HepG2 (cell line): ENCODE results near the gene IGSF21.

Experiments
- EZH2 ChIP-seq: conservative IDR thresholded peaks from 2 replicates; pipeline ENCODE4 v1.6.1; 2012; ENCODE audit warnings: mild to moderate bottlenecking, low read depth, low read length, moderate library complexity
- MBNL3 ChIP-seq: fragments of 250-450 bp; sonication (Bioruptor Pico); conservative IDR thresholded peaks from 2 replicates; pipeline ENCODE4 v1.8.0; 2022; ENCODE audit warnings: mild to moderate bottlenecking, inconsistent platforms
- PHF20 ChIP-seq: sonication (generic); formaldehyde crosslinking; IDR thresholded peaks from 2 replicates; pipeline ENCODE4 v1.5.0; 2020; ENCODE audit warnings: mild to moderate bottlenecking, missing genetic modification reagents
- POLR2A ChIP-seq, 2 experiments: IDR thresholded peaks; 2 replicates each; pipeline ENCODE4 v1.6.1; 2011; ENCODE audit warnings: low read depth in 2 of 2, low read length in 2 of 2, mild to moderate bottlenecking in 1 of 2, moderate library complexity in 1 of 2; ENCODE audit not compliant: insufficient read depth in 1 of 2
- POLR2AphosphoS5 ChIP-seq: IDR thresholded peaks from 2 replicates; pipeline ENCODE4 v1.6.1; 2012; ENCODE audit warnings: low read depth, low read length
- RAD21 ChIP-seq: fragments of 450-650 bp; formaldehyde crosslinking; IDR thresholded peaks from 2 replicates; pipeline ENCODE4 v1.5.0; 2020; ENCODE audit warnings: mild to moderate bottlenecking
- SIN3A ChIP-seq: IDR thresholded peaks from 2 replicates; pipeline ENCODE4 v1.6.1; 2011; ENCODE audit warnings: low read depth, mild to moderate bottlenecking, control low read depth, low read length, borderline replicate concordance
- SMC3 ChIP-seq: IDR thresholded peaks from 2 replicates; pipeline ENCODE4 v1.6.1; 2011; ENCODE audit warnings: low read length, improper control_type of control experiment
- ZFP90 ChIP-seq: sonication (generic); formaldehyde crosslinking; IDR thresholded peaks from 2 replicates; pipeline ENCODE4 v1.8.0; 2022; ENCODE audit warnings: missing genetic modification reagents, mild to moderate bottlenecking, inconsistent platforms, borderline replicate concordance
- ZNF256 ChIP-seq: sonication (generic); formaldehyde crosslinking; conservative IDR thresholded peaks from 2 replicates; pipeline ENCODE4 v1.4.0; 2020; ENCODE audit warnings: missing genetic modification reagents
- ZNF564 ChIP-seq: sonication (generic); formaldehyde crosslinking; IDR thresholded peaks from 2 replicates; pipeline ENCODE4 v1.8.1; 2023; ENCODE audit warnings: mild to moderate bottlenecking, missing genetic modification reagents
- ZNF879 ChIP-seq: sonication (generic); formaldehyde crosslinking; IDR thresholded peaks from 2 replicates; pipeline ENCODE4 v1.8.1; 2023; ENCODE audit warnings: missing genetic modification reagents
- TF ChIP-seq, protein P1 (sequence below): sonication (generic); formaldehyde crosslinking; IDR thresholded peaks from 2 replicates; pipeline ENCODE4 v1.4.0; 2020; ENCODE audit warnings: missing genetic modification reagents, borderline replicate concordance

DNA sequence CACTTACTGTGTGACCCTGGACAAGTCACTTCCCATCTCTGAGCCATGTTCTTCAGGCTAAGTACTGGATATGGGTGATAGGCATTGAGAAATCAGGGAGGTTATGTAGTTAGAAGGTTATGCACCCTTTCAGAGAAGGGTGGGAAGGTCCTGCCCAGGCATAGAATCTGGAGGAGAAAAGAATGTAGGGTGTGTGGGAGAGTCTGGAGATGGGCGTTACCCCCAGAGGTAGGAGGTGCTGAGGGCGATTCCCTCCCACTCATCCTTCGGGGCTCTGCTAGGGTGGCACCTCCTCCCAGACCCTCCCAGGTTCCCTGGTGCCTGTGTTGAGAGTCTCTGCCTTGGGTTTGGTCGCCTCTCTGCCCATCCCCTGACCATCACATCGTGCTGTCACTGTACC, 51.1 kb downstream of the IGSF21 start:
- no peak for TF ChIP-seq MBNL3
- TF ChIP-seq POLR2AphosphoS5: no peak
- no peak for TF ChIP-seq POLR2A (IDR thresholded peaks at IDR 0.05; ENCODE audit: insufficient read depth in 1 of 2, low read depth in 2 of 2, low read length in 2 of 2)
- TF ChIP-seq EZH2: no peak
- TF ChIP-seq, protein P1, sequence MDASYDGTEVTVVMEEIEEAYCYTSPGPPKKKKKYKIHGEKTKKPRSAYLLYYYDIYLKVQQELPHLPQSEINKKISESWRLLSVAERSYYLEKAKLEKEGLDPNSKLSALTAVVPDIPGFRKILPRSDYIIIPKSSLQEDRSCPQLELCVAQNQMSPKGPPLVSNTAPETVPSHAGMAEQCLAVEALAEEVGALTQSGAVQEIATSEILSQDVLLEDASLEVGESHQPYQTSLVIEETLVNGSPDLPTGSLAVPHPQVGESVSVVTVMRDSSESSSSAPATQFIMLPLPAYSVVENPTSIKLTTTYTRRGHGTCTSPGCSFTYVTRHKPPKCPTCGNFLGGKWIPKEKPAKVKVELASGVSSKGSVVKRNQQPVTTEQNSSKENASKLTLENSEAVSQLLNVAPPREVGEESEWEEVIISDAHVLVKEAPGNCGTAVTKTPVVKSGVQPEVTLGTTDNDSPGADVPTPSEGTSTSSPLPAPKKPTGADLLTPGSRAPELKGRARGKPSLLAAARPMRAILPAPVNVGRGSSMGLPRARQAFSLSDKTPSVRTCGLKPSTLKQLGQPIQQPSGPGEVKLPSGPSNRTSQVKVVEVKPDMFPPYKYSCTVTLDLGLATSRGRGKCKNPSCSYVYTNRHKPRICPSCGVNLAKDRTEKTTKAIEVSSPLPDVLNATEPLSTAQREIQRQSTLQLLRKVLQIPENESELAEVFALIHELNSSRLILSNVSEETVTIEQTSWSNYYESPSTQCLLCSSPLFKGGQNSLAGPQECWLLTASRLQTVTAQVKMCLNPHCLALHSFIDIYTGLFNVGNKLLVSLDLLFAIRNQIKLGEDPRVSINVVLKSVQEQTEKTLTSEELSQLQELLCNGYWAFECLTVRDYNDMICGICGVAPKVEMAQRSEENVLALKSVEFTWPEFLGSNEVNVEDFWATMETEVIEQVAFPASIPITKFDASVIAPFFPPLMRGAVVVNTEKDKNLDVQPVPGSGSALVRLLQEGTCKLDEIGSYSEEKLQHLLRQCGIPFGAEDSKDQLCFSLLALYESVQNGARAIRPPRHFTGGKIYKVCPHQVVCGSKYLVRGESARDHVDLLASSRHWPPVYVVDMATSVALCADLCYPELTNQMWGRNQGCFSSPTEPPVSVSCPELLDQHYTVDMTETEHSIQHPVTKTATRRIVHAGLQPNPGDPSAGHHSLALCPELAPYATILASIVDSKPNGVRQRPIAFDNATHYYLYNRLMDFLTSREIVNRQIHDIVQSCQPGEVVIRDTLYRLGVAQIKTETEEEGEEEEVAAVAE: no peak
- TF ChIP-seq SMC3: no peak
- TF ChIP-seq ZNF564 (CRISPR knock-in tag): no peak
- no peak for TF ChIP-seq ZNF256
- no peak for TF ChIP-seq ZNF879 (CRISPR knock-in tag)
- TF ChIP-seq ZFP90 (CRISPR knock-in tag): no peak
- no peak for TF ChIP-seq RAD21 (CRISPR knock-in tag)
- TF ChIP-seq PHF20 (CRISPR knock-in tag): no peak
- no peak for TF ChIP-seq SIN3A
